SU-DHL-6 (cell line): ENCODE results near the gene GAREM1.

Source experiments
- H2AFZ ChIP-seq: fragments of 200-600 bp; sonication (generic); 2 replicates; pipeline ENCODE4 v1.6.1; 2014; ENCODE audit warnings: low read depth, mild to moderate bottlenecking, moderate library complexity, mixed read lengths, antibody characterized with exemption, low read length; ENCODE audit not compliant: severe bottlenecking
- H3F3A ChIP-seq: fragments of 200-600 bp; shearing (Covaris generic); 2 replicates; pipeline ENCODE4 v1.6.0; 2016; ENCODE audit warnings: antibody characterized with exemption, mild to moderate bottlenecking; ENCODE audit not compliant: insufficient read depth
- H3K27ac ChIP-seq: fragments of 200-600 bp; sonication (generic); 2 replicates; pipeline ENCODE4 v1.5.1; 2016; ENCODE audit warnings: low read depth, mild to moderate bottlenecking, low read length, moderate library complexity, mixed read lengths
- H3K27me3 ChIP-seq: fragments of 200-600 bp; sonication (generic), shearing (Covaris generic); 2 replicates; pipeline ENCODE4 v1.6.0; 2014; ENCODE audit warnings: mild to moderate bottlenecking, low read length
- H3K36me3 ChIP-seq: fragments of 200-600 bp; sonication (generic); 2 replicates; pipeline ENCODE4 v1.6.1; 2014; ENCODE audit warnings: mild to moderate bottlenecking, low read length, mixed read lengths
- H3K4me2 ChIP-seq: fragments of 300-600, 200-600 bp; shearing (Covaris generic), sonication (generic); 2 replicates; pipeline ENCODE4 v1.6.0; 2014; ENCODE audit warnings: low read length, low read depth, mild to moderate bottlenecking; ENCODE audit not compliant: poor library complexity, severe bottlenecking
- H3K4me3 ChIP-seq: fragments of 200-600 bp; sonication (generic); 2 replicates; pipeline ENCODE4 v1.5.1; 2014; ENCODE audit warnings: antibody characterized with exemption, low read length, mild to moderate bottlenecking, mixed read lengths; ENCODE audit not compliant: insufficient read depth, poor library complexity, severe bottlenecking
- H3K79me2 ChIP-seq: fragments of 200-600 bp; sonication (generic); 2 replicates; pipeline ENCODE4 v1.6.1; 2014; ENCODE audit warnings: mild to moderate bottlenecking, low read length, moderate library complexity; ENCODE audit not compliant: insufficient read depth
- H3K9ac ChIP-seq: fragments of 200-600 bp; sonication (generic); 2 replicates; pipeline ENCODE4 v1.7.0; 2014; ENCODE audit warnings: mild to moderate bottlenecking, low read length
- H3K9me2 ChIP-seq: fragments of 200-600 bp; sonication (generic); replicated peaks from 2 replicates; pipeline ENCODE4 v1.6.1; 2014; ENCODE audit warnings: low read length; ENCODE audit not compliant: insufficient read depth
- H3K9me3 ChIP-seq: fragments of 200-600 bp; sonication (generic); 2 replicates; pipeline ENCODE4 v1.6.1; 2014; ENCODE audit warnings: low read length, mixed read lengths; ENCODE audit not compliant: insufficient read depth
- H4K20me1 ChIP-seq: fragments of 200-600 bp; sonication (generic); 2 replicates; pipeline ENCODE4 v1.6.1; 2014; ENCODE audit warnings: low read depth, mild to moderate bottlenecking, antibody characterized with exemption, low read length, moderate library complexity, mixed read lengths
- EZH2phosphoT487 ChIP-seq: fragments of 200-600 bp; sonication (generic), shearing (Covaris generic); conservative IDR thresholded peaks from 2 replicates; pipeline ENCODE4 v1.6.1; 2018; ENCODE audit warnings: mild to moderate bottlenecking, antibody characterized with exemption, low read length, moderate library complexity, mixed read lengths
- TF ChIP-seq, protein P1 (sequence below): fragments of 200-600 bp; sonication (generic); IDR thresholded peaks from one replicate; pipeline ENCODE4 v1.5.1; 2017; ENCODE audit warnings: antibody characterized with exemption, mild to moderate bottlenecking, low read length, moderate library complexity; ENCODE audit not compliant: insufficient read depth, poor library complexity, severe bottlenecking

Gene GAREM1

GRCh38 chr18:32470714-32471633 is at the start of gene GAREM1:
Gene GAREM1 (minus strand): TSS chr18:32470882. CDS start chr18:32470428, 454 bp downstream.
- Histone ChIP-seq H3K9me3 (no peaks in the 10 kb centered on the region), H2AFZ (peak within 1 kb of the TSS; percentile 69), H4K20me1 (no peaks in the 10 kb centered on the region), H3K27me3 (no peaks in the 10 kb centered on the region), H3K36me3 (no peaks in the 10 kb centered on the region), H3K79me2 (no peaks in the 10 kb centered on the region), H3K4me3 (peak within 1 kb of the TSS; percentile 43), H3K9me2 (no peaks in the 10 kb centered on the region), H3K4me2 (peak within 1 kb of the TSS; percentile 49), H3K9ac (peak within 1 kb of the TSS; percentile 32; the same call in 1 of the 2 replicates), H3F3A (no peaks in the 10 kb centered on the region), H3K27ac (no peak within 1 kb of the TSS)
- TF ChIP-seq, protein P1, sequence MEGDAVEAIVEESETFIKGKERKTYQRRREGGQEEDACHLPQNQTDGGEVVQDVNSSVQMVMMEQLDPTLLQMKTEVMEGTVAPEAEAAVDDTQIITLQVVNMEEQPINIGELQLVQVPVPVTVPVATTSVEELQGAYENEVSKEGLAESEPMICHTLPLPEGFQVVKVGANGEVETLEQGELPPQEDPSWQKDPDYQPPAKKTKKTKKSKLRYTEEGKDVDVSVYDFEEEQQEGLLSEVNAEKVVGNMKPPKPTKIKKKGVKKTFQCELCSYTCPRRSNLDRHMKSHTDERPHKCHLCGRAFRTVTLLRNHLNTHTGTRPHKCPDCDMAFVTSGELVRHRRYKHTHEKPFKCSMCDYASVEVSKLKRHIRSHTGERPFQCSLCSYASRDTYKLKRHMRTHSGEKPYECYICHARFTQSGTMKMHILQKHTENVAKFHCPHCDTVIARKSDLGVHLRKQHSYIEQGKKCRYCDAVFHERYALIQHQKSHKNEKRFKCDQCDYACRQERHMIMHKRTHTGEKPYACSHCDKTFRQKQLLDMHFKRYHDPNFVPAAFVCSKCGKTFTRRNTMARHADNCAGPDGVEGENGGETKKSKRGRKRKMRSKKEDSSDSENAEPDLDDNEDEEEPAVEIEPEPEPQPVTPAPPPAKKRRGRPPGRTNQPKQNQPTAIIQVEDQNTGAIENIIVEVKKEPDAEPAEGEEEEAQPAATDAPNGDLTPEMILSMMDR, result peak; percentile 17
- TF ChIP-seq EZH2phosphoT487, result no peak

- Histone ChIP-seq H3K9ac (no peak overlapping the region), H3K9me3 (no peaks in the 10 kb centered on the region), H3K27me3 (no peaks in the 10 kb centered on the region), H3K27ac (no peak overlapping the region), H3K36me3 (no peaks in the 10 kb centered on the region), H3K4me2 (no peak overlapping the region), H2AFZ (no peak overlapping the region), H3K9me2 (no peaks in the 10 kb centered on the region), H4K20me1 (no peaks in the 10 kb centered on the region), H3F3A (no peaks in the 10 kb centered on the region), H3K4me3 (no peak overlapping the region), H3K79me2 (no peaks in the 10 kb centered on the region)
- TF ChIP-seq, protein P1, result no peak
- no peak for TF ChIP-seq EZH2phosphoT487
Measured at GRCh38 chr18:32511147-32511546, 40.5 kb upstream of the GAREM1 start.

GRCh38 chr18:32509111-32509510 is 38.4 kb upstream of the GAREM1 start:
- Histone ChIP-seq H3K4me2 (no peak overlapping the region), H3K36me3 (no peaks in the 10 kb centered on the region), H3K27ac (no peak overlapping the region), H2AFZ (no peak overlapping the region), H3K79me2 (no peaks in the 10 kb centered on the region), H3K9me2 (no peaks in the 10 kb centered on the region), H3F3A (no peaks in the 10 kb centered on the region), H3K4me3 (no peak overlapping the region), H3K9me3 (no peaks in the 10 kb centered on the region), H4K20me1 (no peaks in the 10 kb centered on the region), H3K27me3 (no peaks in the 10 kb centered on the region), H3K9ac (no peak overlapping the region)
- TF ChIP-seq, protein P1, result no peak
- TF ChIP-seq EZH2phosphoT487, result no peak
